Measurements from ENCODE around the gene TMPRSS6.

DNA sequence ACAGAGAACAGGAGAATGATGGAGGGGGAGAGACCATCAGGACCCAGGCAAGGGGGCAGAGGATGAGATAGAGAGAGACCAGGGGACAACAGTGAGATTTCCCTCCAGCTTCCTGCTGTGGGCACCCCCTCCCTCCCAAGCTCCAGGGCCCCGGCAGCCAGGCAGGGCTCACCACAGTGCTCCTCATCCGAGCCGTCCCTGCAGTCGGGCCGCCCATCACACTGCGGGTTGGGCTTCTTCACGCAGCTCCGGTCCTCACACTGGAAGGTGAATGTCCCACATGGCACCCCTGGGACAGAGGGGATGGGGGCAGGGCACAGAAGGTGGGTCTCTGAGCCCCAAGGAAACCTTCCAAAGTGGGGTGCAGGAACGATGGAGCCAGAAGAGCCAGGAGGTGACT lies 38.8 kb downstream of the TMPRSS6 start:
- TF ChIP-seq TAF1 (IDR thresholded peaks at IDR 0.05; ENCODE audit: low read depth, low read length) (no peak), POLR2AphosphoS5 (IDR thresholded peaks at IDR 0.05; ENCODE audit: low read depth, low read length) (no peak), POLR2A (IDR thresholded peaks at IDR 0.05; ENCODE audit: low read depth, low read length) (no peak), SPI1 (IDR thresholded peaks at IDR 0.05; ENCODE audit: low read depth, low read length) (no peak), PAX5 (IDR thresholded peaks at IDR 0.05; ENCODE audit: insufficient read depth, low read length, severe bottlenecking) (no peak)
